Activated CD4-positive, alpha-beta T cell treated with anti-CD3 and anti-CD28 coated beads, Interleukin-2, amount 50 U/mL, for 48 hours (primary cell): ENCODE measurements around the gene GALC.

ENCODE experiments used
- DNase-seq, 2 experiments: peaks; one replicate each; pipeline ENCODE4 v3.0.0-alpha.2; 2020

Gene GALC

DNA sequence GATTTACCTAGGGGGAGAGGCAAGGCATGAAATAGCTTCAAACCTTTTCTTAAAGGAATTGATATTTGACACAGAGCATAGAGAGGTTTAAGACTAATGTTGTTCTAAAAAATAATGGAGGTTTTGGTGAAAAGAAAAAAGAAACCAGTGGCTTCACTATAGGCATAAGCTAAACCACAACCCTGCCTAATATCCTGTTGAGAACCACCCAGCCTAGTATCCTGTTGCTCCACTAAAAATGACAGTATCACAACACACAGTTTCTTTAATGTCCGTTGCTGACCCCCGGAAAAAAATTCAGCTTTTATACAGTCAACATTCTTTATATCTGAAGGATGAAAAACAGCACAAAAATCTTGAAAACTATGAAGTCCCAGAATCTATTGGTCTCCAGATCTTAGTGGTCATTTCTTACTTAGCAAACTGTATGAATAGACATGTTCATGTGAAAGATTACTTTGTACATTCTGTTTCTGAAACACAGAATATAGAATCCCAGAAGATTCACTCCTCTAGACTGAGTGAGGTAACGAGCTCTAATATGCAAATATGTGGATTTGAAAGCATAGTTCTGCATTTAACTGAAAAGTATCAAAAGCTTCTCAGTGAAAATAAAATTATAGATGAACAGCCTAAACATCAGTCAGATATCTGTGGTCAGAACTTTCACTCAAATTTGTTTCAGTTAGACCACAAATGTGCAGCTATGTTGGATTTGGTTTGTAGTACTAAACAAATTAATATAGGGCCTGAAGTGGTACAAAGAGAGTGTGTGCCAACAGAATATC is 40.5 kb downstream of the GALC start:
- DNase-seq: no peak

- no peak for DNase-seq
These were observed 47.9 kb downstream of the GALC start for GRCh38 chr14:87944987-87945604.

- no peak for DNase-seq
These were observed 52.1 kb downstream of the GALC start for GRCh38 chr14:87940894-87941293.

GRCh38 chr14:87940382-87940781 is 52.6 kb downstream of the GALC start:
- no peak for DNase-seq

DNA sequence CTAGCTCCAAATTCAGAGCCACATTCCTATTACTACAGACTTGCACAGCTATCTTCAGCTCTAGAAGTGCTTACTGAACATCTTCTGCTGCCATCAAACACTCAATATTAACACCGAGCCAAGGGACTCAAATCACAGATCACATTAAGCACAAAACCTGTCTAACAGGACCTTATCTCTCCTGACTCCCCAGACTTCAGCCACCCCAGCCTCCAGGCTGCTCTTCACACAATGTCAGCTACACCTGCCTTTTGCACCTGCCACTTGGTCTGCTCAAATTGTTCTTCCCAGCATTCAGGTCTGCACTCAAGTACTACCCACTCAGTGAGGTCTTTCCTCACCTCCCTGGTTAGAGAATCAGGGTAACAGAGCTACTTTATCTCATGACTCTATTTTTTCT is 57.1 kb downstream of the GALC start:
- no peak for DNase-seq

DNA sequence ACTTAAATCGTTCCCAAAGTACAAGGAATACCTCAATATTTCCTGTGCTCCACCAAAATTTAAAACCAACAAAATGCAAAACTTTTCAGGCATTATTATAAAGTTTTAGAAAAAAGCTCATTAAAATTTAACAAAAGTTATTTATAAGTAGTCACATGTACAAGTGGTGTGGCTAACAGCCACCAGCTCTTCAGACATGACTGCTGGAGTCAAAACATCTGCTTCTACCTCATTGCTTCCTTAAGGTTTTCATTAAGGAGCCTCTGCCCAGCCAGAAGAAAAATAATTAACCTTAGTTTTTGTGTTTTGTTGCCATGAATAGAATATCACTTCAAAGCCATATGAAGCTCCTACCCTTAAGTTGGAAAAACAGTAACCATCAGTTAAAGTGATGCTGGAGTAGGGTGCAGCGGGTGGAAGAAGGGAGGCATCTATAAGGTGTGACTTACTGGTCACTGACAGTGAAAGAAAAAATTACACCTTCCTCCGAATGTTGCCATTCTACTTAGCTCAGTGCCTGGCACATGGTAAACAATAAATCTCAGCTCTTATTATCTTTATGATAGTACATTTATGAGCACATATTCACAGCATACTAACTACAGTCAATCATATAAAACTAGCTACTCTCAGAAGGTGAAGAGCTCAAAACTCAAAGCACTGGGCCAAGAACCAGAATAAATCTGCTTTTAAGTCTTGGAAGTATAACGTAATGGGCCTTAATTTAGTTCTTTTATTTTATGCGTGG is 57.7 kb downstream of the GALC start:
- DNase-seq: no peak

DNA sequence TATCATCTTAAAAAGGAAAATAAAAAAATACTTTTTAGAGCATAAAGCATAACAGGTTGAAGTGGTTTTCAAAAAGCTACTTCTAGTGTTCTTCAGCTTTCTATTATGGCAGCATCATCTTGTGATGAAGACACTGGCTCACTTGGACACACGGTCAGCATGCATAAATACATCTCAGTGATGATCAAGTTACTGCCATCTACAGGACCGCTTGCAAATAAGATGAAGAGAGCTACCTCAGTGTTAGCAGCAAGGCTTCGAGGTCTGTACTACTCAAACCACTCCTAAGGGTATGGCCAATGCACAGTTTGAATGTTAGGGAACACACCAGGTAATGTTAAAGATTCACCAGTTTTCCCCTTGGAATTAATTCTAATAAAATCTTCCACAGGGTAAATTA is 58.8 kb downstream of the GALC start:
- DNase-seq: no peak

GRCh38 chr14:87916886-87917275 is 76.1 kb downstream of the GALC start:
- DNase-seq: no peak

DNA sequence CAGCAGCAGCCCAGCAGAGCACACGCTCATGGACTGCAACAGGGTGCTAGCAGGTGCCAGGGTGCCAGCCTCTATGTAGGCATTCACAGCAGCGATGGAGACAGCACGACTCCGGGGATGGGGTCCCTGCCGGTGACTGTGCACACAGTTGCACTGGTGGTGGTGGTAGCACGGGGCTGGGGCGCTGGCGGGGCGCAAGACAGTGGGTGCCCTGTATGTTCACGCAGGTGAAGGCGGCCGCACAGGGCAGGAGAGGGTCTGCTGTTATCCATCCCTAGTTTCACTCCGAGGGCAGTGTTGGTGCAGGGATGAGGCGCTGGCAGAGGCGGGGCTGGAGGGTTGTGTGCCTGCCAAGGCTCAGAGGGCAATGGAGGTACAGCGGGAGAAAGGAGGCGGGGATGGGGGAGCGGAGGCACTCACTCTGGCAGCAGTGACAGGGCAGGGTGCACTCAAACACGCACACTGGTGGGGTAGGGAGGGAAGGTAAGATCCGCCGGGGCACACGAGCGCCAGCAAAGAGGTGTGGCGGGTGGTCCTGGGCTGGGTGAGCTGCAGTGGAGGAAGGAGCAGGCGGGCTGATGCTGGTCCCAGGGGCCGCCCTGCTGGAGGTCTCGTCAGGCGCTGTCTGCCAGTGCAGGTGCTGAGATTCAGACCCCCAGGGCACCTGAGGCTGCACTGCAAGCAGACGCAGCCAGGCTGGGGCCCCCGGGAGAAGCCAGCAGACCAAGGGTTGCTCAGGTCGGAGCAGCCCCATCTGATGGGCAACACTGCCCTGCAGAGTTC is 76.7 kb downstream of the GALC start:
- no peak for DNase-seq

- no peak for DNase-seq
These were observed 84.4 kb downstream of the GALC start for GRCh38 chr14:87908550-87908949.

- no peak for DNase-seq
These were observed 91.3 kb downstream of the GALC start for GRCh38 chr14:87901652-87902051.

DNA sequence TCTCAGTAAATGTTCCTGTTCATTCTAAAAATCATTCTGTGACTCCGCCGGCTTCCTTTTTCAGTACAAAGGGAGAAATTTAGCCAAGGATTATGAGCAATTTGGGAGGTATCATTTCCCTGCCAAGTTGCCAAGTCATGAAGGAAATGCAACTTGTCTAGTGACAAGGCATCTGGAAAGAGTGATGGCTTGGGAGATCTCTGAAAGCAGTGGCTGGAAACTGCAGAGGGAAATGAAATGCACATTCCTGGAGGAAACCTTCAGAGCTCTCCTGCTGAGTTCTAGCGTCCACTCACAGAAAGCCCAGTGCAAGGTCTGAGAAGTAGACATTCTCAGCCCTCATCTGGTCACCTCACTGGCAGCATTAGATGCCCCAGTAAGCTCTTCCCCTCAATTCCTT is 91.7 kb downstream of the GALC start:
- no peak for DNase-seq

DNA sequence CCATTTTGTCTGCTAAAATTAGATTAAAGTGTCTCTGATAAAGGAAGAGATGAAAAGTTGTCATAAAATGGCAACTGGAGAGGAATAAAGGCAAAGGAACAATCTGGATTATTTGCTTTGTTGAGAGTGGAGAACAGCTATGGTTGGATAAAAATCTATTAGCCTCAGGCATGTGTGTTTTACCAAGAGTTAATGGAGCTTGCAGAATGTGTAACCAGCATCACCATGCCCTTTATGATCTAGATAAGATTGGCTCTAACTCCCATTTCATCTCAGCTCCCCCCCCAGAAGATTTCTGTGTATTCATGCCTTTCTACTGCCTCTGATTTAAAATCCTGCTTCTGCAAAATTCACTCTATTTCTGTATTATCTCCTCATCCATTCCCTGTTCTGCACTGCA is 93.8 kb downstream of the GALC start:
- DNase-seq: no peak

GRCh38 chr14:87898301-87898700 is 94.7 kb downstream of the GALC start:
- no peak for DNase-seq

DNA sequence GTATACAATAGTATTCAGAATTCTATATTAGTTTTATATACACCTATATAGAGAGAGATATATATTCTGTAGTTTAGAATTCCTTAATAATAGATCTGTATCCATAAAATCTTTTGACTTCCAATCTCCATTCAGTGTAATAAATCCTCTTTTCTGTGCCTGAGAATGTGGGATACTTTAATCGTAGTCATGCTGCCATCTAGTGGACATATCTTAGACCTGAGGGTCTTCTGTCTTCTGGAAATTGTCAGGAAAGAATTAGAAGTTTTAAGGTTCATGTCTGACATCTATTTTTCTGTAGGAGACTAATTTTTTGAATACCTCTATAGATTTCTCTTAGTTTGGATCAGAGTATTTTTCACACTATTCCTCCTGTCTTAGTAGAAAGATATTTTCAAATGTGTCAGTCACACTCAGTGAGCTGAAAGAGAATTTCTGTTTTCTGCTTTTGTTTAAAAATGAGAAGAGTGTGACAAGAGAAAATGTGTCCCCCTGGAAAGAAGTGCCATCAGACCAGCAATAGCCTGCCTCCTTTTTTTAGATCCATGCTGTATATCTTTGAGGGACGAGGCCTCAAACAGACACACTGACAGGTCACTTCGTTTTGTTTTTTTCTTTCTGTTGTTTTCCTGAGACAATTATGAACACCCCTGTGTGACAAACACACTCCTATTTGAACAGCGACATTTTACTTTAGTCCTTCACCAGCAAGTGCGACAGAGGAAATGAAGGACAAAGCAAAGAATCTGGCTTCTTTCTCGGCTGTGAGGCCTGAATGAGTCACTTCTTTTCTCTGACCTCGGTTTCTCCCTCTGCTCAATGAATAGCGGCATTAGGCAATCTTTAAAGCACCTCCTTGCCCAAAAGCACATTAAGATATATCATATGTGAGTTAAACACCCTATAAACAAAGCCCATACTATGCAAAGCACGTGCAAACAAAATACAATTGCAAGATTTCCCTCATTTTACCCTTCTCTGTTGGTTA is 96.3 kb downstream of the GALC start:
- DNase-seq: no peak

DNA sequence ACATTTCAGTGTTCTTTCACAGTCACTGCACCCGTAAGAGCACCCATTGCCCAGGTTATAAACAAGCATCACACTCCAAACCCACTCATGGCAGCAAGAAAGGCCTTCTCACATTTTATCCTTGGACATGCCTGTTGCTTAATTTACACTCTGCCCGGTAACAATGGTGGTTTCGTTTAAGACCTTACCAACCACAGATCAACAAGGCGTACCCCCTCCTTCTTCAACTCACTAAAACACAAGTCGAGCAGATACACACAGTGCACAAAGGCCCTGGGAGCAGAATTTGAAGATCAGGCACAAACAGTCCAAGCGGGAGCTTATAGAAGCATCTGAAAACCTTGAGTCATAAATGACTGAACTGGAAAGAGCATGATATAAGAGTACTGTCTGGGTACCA is 98.1 kb downstream of the GALC start:
- DNase-seq: no peak

GRCh38 chr14:87892763-87893162 is 100.2 kb downstream of the GALC start:
- no peak for DNase-seq

DNA sequence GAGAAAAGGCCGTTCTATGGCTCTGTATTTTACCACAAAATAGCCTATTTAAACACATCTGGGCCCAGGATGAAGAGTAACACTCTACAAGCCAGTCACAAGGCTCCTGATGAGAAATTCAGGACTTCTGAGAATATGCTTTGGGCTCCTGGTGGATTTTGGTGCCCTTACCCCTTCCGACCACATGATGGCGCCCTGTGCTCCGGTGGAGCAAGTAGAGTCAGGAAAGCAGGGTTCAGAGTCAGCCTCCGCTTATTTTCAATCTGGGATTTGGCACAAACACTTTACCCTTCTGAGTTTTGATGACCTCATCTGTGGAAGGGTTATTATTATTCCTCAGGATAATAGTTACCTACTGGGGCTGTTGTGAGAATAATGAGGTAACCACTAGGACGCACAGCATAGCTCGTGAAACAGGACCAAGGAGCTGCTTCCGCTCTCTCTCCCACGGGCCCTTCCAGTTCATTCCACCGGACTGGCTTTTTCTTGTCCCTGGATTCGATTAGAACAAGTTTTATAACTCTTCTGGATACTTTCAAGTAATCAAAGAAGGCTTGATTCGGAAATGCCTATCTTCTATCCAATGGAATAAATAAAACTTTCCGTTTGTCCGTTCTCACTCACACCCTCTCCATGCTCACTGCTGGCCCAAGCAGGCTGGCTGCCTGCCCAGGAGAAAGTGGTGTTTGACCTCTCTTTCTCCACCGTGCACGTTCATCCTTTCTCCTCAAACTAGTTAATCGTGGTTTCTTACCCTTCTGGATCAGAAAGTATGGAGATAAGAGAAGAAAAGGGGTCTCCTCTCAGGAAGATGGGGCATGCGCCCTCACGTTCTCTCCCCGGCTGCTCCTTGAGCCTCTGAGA is 104.6 kb downstream of the GALC start:
- DNase-seq: peak; percentile 45 to 48

- DNase-seq: no peak
These were observed 109.2 kb downstream of the GALC start for GRCh38 chr14:87883750-87884149.
